ENCODE data around the gene HERC2. TPM values are rescaled to one million over a fixed set of nuclear protein-coding genes. Genes with fewer than 3 reads are reported as not detected.

Gene HERC2
- total and polyA plus RNA-seq, 2 of the 8 experiments (the other 6 are each of a cell fraction or from before 2014, with no cell fraction given), result 83.0 to 88.7 TPM

DNA sequence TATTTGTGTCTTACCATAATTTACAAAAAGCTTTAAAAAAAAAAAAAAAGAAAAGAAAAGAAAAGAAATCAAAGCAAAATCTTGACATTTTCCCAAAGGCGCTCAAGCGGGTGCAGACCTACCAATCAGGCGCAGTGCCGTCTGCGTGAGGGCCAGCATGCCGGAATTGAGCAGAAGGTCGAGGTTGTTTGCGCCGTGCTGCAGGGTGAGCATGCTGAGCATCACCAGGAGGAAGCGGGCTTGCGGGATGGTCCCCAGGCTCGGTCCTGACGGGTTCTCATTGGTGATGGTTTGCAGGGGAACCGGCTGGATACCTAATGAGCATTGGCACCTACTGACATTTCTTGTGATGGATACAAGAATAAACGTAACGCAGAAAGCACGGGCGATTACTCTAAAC is 93.9 kb downstream of the HERC2 start (continued):
- TF ChIP-seq SP4 (IDR thresholded peaks at IDR 0.05; ENCODE audit: low read length) (no peak), HDAC6 (IDR thresholded peaks at IDR 0.05; ENCODE audit: low read depth, low read length) (no peak), TCF12 (IDR thresholded peaks at IDR 0.05; ENCODE audit: low read depth, low read length) (no peak), USF2 (IDR thresholded peaks at IDR 0.05; ENCODE audit: low read length) (no peak)
